AG04450 (cell line): ENCODE data around the gene HEY2. TPM values are rescaled to one million over a fixed set of nuclear protein-coding genes. Genes with fewer than 3 reads are reported as not detected.
"Not testable (repeated sequence)": the region's sequence is repeated elsewhere in the genome, so short reads cannot be mapped to it uniquely, and the experiment has no call there.

Experiments
- CTCF ChIA-PET: fragments of 300-600, 350-600 bp; formaldehyde crosslinking; extraction: SDS; loops from one replicate; lab custom pipeline; 2022; ENCODE audit warnings: antibody characterized with exemption, inconsistent platforms; lab: Charles Lee
- POLR2A ChIA-PET: fragments of 350-600 bp; formaldehyde crosslinking; extraction: SDS; loops from one replicate; lab custom pipeline; 2021; ENCODE audit warnings: antibody characterized with exemption, inconsistent platforms; lab: Yijun Ruan, JAX
- DNase-seq: peaks from one replicate; pipeline ENCODE4 v3.0.0-alpha.2; 2011; ENCODE audit warnings: low read depth, low spot score
- H3K27ac ChIP-seq: one replicate; pipeline ENCODE4 v1.5.1; 2012; ENCODE audit warnings: low read depth, low read length, control low read depth
- H3K27me3 ChIP-seq: one replicate; pipeline ENCODE4 v1.6.0; 2012; ENCODE audit warnings: low read length; ENCODE audit not compliant: control insufficient read depth, insufficient read depth
- H3K4me3 ChIP-seq: 2 replicates; pipeline ENCODE4 v1.5.1; 2011; ENCODE audit warnings: mild to moderate bottlenecking, low read depth, low read length, control low read depth
- H3K9me3 ChIP-seq: 2 replicates; pipeline ENCODE4 v1.5.1; 2012; ENCODE audit warnings: low read length; ENCODE audit not compliant: control insufficient read depth, insufficient read depth
- polyA plus RNA-seq: library from polyadenylated mRNA; depleted of rRNA; stranded (reverse); fragments of >200 nt; gene quantifications from 2 replicates; pipeline ENCODE4 v1.2.3, GENCODE V29; 2011
- TF ChIP-seq, protein P1 (sequence below): IDR thresholded peaks from 2 replicates; pipeline ENCODE4 v1.5.1; 2011; ENCODE audit warnings: low read depth, low read length, control low read depth, inconsistent platforms

The HEY2 gene
- polyA plus RNA-seq, 1 experiment, result not detected

GRCh38 chr6:125766641-125767040 is 17.2 kb downstream of the HEY2 start:
- H3K27me3 ChIP-seq, result peaks cover 10% of the 10 kb centered on the region
- H3K27ac ChIP-seq, result no peak overlapping the region
- DNase-seq, result no peak
- no peaks in the 10 kb centered on the region for H3K9me3 ChIP-seq
- no peak overlapping the region for H3K4me3 ChIP-seq
- TF ChIP-seq, protein P1, sequence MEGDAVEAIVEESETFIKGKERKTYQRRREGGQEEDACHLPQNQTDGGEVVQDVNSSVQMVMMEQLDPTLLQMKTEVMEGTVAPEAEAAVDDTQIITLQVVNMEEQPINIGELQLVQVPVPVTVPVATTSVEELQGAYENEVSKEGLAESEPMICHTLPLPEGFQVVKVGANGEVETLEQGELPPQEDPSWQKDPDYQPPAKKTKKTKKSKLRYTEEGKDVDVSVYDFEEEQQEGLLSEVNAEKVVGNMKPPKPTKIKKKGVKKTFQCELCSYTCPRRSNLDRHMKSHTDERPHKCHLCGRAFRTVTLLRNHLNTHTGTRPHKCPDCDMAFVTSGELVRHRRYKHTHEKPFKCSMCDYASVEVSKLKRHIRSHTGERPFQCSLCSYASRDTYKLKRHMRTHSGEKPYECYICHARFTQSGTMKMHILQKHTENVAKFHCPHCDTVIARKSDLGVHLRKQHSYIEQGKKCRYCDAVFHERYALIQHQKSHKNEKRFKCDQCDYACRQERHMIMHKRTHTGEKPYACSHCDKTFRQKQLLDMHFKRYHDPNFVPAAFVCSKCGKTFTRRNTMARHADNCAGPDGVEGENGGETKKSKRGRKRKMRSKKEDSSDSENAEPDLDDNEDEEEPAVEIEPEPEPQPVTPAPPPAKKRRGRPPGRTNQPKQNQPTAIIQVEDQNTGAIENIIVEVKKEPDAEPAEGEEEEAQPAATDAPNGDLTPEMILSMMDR, result no peak
- POLR2A ChIA-PET, result no interaction called here
- CTCF ChIA-PET, result interaction anchor here (2.0 to 8.6 kb wide), 2 partner anchors 13 to 455 kb away, joined by 8 to 137 read pairs; no protein-coding TSS in a partner anchor

- TF ChIP-seq, protein P1, result no peak
- POLR2A ChIA-PET, result no interaction called here
- no peak overlapping the region for H3K27ac ChIP-seq
- H3K27me3 ChIP-seq, result peaks cover 8% of the 10 kb centered on the region
- H3K4me3 ChIP-seq, result no peak overlapping the region
- no peak for DNase-seq
- no peaks in the 10 kb centered on the region for H3K9me3 ChIP-seq
- CTCF ChIA-PET, result interaction anchor here (0.5 to 8.6 kb wide), 6 partner anchors 9 to 991 kb away, joined by 3 to 137 read pairs (median 5); no protein-coding TSS in a partner anchor
Observed at GRCh38 chr6:125769147-125769783, 19.8 kb downstream of the HEY2 start.

DNA sequence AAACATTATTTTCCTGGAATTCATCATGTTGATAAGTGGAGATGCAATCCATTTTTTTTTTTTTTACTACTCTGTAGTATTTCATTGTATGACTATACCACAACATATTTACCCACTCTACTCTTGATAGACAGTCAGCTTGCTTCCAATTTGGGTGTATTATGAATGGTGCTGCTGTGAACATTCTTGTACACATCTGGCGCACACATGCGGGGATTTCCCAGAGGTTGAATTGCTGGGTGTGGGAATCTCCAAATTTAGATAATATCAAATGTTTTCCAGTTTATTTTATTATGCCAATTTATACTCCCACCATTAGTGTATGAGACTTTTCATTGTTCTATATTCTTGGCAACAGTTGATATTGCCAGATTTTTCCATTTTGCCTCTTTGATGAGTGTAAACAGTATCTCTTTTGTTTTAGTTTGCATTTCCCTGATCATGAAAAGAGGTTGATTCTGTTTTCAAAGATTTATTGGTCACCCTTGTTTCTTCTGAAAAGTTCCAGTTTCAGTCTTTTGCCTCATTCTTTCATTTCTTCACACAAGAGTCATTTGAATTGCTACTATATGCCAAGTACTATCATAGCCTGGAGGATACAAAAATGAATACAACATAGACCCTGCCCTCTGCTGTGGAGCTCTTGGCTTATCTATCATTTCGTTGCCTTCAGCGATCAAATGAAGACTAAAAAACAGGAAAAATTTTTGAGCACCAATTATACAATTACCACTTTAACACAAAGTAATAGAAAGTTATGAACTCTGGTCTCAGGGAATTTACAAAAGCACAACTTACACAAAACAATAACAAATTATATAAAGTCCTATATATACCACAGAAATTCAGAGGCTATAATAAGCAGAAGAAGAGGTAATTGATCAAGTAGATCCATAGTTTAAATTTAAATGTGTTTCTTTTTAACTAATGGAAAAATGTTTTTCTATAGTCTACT is 24.2 kb downstream of the HEY2 start:
- no peak overlapping the region for H3K27ac ChIP-seq
- CTCF ChIA-PET, result interaction anchor here (1.8 kb wide), 1 partner anchor 460 kb away, joined by 6 read pairs; no protein-coding TSS in a partner anchor
- no peak overlapping the region for H3K4me3 ChIP-seq
- H3K9me3 ChIP-seq, result no peaks in the 10 kb centered on the region
- TF ChIP-seq, protein P1, result no peak
- no peak for DNase-seq
- POLR2A ChIA-PET, result no interaction called here
- H3K27me3 ChIP-seq, result peaks cover 5% of the 10 kb centered on the region

DNA sequence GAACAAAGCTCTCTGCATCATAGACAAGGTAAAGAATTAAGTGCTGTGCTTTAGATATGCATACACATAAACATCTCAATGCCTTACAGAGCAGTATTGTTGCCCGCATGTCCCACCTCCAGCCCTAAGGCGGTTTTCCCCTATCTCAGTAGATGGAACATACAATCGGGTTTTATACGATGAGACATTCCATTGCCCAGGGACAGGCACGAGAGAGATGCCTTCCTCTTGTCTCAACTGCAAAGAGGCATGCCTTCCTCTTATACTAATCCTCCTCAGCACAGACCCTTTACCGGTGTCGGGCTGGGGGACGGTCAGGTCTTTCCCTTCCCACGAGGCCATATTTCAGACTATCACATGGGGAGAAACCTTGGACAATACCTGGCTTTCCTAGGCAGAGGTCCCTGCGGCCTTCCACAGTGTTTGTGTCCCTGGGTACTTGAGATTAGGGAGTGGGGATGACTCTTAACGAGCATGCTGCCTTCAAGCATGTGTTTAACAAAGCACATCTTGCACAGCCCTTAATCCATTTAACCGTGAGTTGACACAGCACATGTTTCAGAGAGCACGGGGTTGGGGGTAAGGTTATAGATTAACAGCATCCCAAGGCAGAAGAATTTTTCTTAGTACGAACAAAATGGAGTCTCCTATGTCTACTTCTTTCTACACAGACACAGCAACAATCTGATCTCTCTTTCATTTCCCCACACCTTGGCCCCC is 26.8 kb downstream of the HEY2 start:
- CTCF ChIA-PET, result interaction anchor here (0.7 kb wide), 1 partner anchor 16 kb away, joined by 3 read pairs; no protein-coding TSS in a partner anchor
- POLR2A ChIA-PET, result interaction anchor here (0.7 kb wide), 1 partner anchor 474 kb away, joined by 3 read pairs; the partner anchor contains the start of gene HDDC2
- not testable (repeated sequence) for H3K4me3 ChIP-seq, H3K27ac ChIP-seq, DNase-seq, H3K9me3 ChIP-seq, H3K27me3 ChIP-seq
